Jurkat, Clone E6-1 (cell line): ENCODE measurements around the gene MEF2C.

ENCODE experiments used
- DNase-seq: peaks from one replicate; pipeline ENCODE4 v3.0.0-alpha.2; 2011; ENCODE audit warnings: low read depth, low spot score
- H3K4me3 ChIP-seq: 2 replicates; pipeline ENCODE4 v1.5.1; 2011; ENCODE audit warnings: mild to moderate bottlenecking, low read length, control low read depth, moderate library complexity

Gene MEF2C

GRCh38 chr5:88836195-88836838, 46.7 kb downstream of the MEF2C start:
- no peak for DNase-seq
- H3K4me3 ChIP-seq: no peak overlapping the region

- DNase-seq: no peak
- H3K4me3 ChIP-seq: no peak overlapping the region
Observed at GRCh38 chr5:88834499-88834898, 48.5 kb downstream of the MEF2C start.

GRCh38 chr5:88834131-88834462, 48.9 kb downstream of the MEF2C start:
- no peak for DNase-seq
- H3K4me3 ChIP-seq: no peak overlapping the region

GRCh38 chr5:88833371-88834130, 49.4 kb downstream of the MEF2C start:
- DNase-seq: peak; percentile 47
- no peak overlapping the region for H3K4me3 ChIP-seq

GRCh38 chr5:88831816-88832215, 51.2 kb downstream of the MEF2C start:
- no peak for DNase-seq

GRCh38 chr5:88830567-88830966, 52.4 kb downstream of the MEF2C start:
- no peak overlapping the region for H3K4me3 ChIP-seq
- peak; percentile 25 for DNase-seq

More at GRCh38 chr5:88831816-88832215, 51.2 kb downstream of the MEF2C start:
- H3K4me3 ChIP-seq: no peak overlapping the region

GRCh38 chr5:88829775-88830174, 53.2 kb downstream of the MEF2C start:
- DNase-seq: no peak
- no peak overlapping the region for H3K4me3 ChIP-seq

- no peak overlapping the region for H3K4me3 ChIP-seq
- DNase-seq: no peak
Observed at GRCh38 chr5:88829054-88829453, 53.9 kb downstream of the MEF2C start.

GRCh38 chr5:88827997-88828396, 55.0 kb downstream of the MEF2C start:
- DNase-seq: peak; percentile 71
- H3K4me3 ChIP-seq: no peak overlapping the region

- no peak for DNase-seq
- no peak overlapping the region for H3K4me3 ChIP-seq
Observed at GRCh38 chr5:88826646-88827585, 56.1 kb downstream of the MEF2C start.

GRCh38 chr5:88825584-88826315, 57.2 kb downstream of the MEF2C start:
- no peak overlapping the region for H3K4me3 ChIP-seq

GRCh38 chr5:88824892-88825583, 57.9 kb downstream of the MEF2C start:
- DNase-seq: no peak
- no peak overlapping the region for H3K4me3 ChIP-seq

More at GRCh38 chr5:88825584-88826315, 57.2 kb downstream of the MEF2C start:
- no peak for DNase-seq

GRCh38 chr5:88824141-88824540, 58.8 kb downstream of the MEF2C start:
- no peak overlapping the region for H3K4me3 ChIP-seq
- DNase-seq: no peak

- no peak for DNase-seq
- H3K4me3 ChIP-seq: no peak overlapping the region
Observed at GRCh38 chr5:88823201-88823600, 59.8 kb downstream of the MEF2C start.

- H3K4me3 ChIP-seq: no peak overlapping the region
- DNase-seq: no peak
Observed at GRCh38 chr5:88821161-88821560, 61.8 kb downstream of the MEF2C start.

GRCh38 chr5:88820581-88820980, 62.4 kb downstream of the MEF2C start:
- DNase-seq: no peak
- H3K4me3 ChIP-seq: no peak overlapping the region

- no peak for DNase-seq
- H3K4me3 ChIP-seq: no peak overlapping the region
Observed at GRCh38 chr5:88819301-88819999, 63.5 kb downstream of the MEF2C start.

- H3K4me3 ChIP-seq: no peak overlapping the region
- no peak for DNase-seq
Observed at GRCh38 chr5:88818296-88818695, 64.7 kb downstream of the MEF2C start.
